GM12873 (cell line): ENCODE measurements around the gene UROS.

Experiments used
- CTCF ChIP-seq: IDR thresholded peaks from 2 replicates; pipeline ENCODE4 v1.5.1; 2012; ENCODE audit warnings: low read depth, mild to moderate bottlenecking, moderate library complexity, low read length, control low read depth; ENCODE audit not compliant: insufficient read depth; ENCODE audit errors: missing control alignments

Gene UROS

GRCh38 chr10:125827133-125827532 lies 4.1 kb upstream of the UROS start:
- TF ChIP-seq CTCF: no peak

GRCh38 chr10:125824736-125825135 lies 1.7 kb upstream of the UROS start:
- no peak for TF ChIP-seq CTCF

GRCh38 chr10:125823663-125824251 lies 699 bp upstream of the UROS start:
- TF ChIP-seq CTCF: no peak

- TF ChIP-seq CTCF: no peak
Measured at GRCh38 chr10:125820701-125821100, 2.4 kb downstream of the UROS start.

GRCh38 chr10:125817337-125817946 lies 5.6 kb downstream of the UROS start:
- no peak for TF ChIP-seq CTCF

GRCh38 chr10:125816548-125816947 lies 6.5 kb downstream of the UROS start:
- TF ChIP-seq CTCF: no peak

- TF ChIP-seq CTCF: no peak
Measured at GRCh38 chr10:125815764-125816163, 7.3 kb downstream of the UROS start.
